Measurements from ENCODE around the gene SEC61A1. TPM values are rescaled to one million over a fixed set of nuclear protein-coding genes. Genes with fewer than 3 reads are reported as not detected.

Gene SEC61A1
- total and polyA plus RNA-seq, 9 donors: 52.3 to 217 (median 121) TPM

DNA sequence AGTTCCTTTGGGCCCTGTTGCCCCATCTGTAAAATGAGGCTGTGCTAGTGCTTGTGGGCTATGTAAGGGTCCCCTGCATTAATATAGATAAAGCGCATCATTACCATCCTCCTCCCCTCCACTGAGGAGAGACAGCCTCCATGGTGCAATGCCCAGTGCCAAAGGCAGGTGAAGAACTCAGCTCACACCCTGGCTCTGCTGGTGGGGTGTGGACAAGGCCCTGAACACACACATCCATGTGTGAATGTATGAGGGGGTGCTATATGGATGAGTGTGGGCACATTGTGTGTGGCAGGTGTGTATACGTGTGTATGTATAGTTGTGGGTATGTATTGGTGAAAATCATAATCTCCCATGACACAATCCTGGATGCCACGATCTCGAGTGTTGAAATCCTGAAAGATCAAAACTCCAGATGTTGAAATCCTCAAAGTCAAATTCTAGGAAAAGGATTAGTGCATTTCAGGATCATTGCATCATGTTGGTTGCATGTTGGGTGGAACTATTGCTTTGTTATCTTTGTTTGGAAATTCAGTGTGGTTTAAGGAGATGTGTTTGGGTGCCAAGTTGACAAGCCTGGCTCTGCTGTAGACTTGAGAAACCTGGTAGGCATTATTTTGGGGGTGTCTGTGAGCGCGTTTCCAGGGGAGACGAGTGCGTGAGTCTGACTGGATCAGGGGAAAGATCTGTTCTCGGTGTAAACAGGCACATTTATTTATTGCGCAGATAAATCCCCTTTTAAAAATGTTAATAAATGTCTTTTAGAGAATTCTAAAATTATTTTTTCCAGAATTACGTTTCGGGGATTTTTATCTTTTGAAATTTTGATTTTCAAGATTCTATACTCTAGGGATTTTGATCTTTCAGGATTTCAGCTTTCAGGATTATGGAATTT lies 42.0 kb upstream of the SEC61A1 start:
- Histone ChIP-seq H3K4me1 (ENCODE audit: insufficient read depth) (no peaks in the 10 kb centered on the region), H3K27me3 (no peaks in the 10 kb centered on the region), H3K27ac (no peak overlapping the region), H3K36me3 (no peaks in the 10 kb centered on the region), H3K4me3 (no peak overlapping the region), H3K9me3 (no peaks in the 10 kb centered on the region)
- WGBS, 3 donors: 87 to 89% (median 88%) methylated on average over 12 of the region's 12 CpGs
- DNase-seq: no peak
- intact Hi-C loops (cut with DNase I): no loop called here
- no peak for TF ChIP-seq EP300 (IDR thresholded peaks at IDR 0.05)
- TF ChIP-seq POLR2A (IDR thresholded peaks at IDR 0.05): no peak
- TF ChIP-seq, protein P1, sequence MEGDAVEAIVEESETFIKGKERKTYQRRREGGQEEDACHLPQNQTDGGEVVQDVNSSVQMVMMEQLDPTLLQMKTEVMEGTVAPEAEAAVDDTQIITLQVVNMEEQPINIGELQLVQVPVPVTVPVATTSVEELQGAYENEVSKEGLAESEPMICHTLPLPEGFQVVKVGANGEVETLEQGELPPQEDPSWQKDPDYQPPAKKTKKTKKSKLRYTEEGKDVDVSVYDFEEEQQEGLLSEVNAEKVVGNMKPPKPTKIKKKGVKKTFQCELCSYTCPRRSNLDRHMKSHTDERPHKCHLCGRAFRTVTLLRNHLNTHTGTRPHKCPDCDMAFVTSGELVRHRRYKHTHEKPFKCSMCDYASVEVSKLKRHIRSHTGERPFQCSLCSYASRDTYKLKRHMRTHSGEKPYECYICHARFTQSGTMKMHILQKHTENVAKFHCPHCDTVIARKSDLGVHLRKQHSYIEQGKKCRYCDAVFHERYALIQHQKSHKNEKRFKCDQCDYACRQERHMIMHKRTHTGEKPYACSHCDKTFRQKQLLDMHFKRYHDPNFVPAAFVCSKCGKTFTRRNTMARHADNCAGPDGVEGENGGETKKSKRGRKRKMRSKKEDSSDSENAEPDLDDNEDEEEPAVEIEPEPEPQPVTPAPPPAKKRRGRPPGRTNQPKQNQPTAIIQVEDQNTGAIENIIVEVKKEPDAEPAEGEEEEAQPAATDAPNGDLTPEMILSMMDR (IDR thresholded peaks at IDR 0.05): no peak

DNA sequence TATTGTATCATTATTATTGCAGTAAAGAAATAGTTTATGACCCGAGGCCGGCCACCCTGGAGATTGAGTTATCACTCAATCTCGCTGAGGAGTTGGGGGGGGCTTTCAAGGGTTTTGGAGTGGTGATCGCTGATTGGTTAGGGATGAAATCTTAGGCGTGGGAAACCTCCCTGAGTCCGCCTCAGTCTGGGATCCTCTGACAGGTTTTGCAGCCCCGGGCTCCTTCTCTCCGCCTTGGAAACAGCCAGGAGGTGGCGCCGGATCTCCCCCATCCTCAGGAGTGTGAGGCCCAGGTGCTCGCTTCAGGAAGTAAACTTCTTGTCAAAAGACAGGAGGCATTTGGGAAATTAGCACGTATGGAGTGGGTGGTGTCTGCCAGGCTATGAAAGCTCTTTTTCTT lies 41.1 kb upstream of the SEC61A1 start:
- no peak for DNase-seq
- H3K36me3 ChIP-seq: no peaks in the 10 kb centered on the region
- H3K9me3 ChIP-seq: no peaks in the 10 kb centered on the region
- no peaks in the 10 kb centered on the region for H3K27me3 ChIP-seq
- H3K4me1 ChIP-seq (ENCODE audit: insufficient read depth): no peaks in the 10 kb centered on the region
- intact Hi-C loops (cut with DNase I): no loop called here
- TF ChIP-seq, protein P1 (IDR thresholded peaks at IDR 0.05): no peak
- TF ChIP-seq POLR2A (IDR thresholded peaks at IDR 0.05): no peak
- TF ChIP-seq EP300 (IDR thresholded peaks at IDR 0.05): no peak
- H3K27ac ChIP-seq: no peak overlapping the region
- no peak overlapping the region for H3K4me3 ChIP-seq
- 9 to 12% (median 10%) methylated on average over 12 of the region's 12 CpGs for WGBS, 3 donors

DNA sequence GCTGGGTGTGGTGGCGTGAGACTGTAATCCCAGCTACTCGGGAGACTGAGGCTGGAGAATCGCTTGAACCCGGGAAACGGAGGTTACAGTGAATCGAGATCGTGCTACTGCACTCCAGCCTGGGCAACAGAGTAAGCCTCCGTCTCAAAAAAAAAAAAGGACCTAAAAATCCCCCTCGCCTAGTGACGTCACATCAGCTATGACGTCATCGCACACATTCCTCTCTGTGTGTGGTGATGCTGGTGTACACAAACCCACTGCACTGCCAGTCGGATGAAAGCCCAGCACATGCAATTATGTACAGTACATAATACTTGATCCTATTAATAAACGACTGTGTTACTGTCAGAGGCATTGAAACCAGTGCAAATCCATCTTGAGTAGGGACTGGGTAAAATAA lies 40.2 kb upstream of the SEC61A1 start:
- H3K4me1 ChIP-seq (ENCODE audit: insufficient read depth): no peaks in the 10 kb centered on the region
- H3K9me3 ChIP-seq: no peaks in the 10 kb centered on the region
- no peak for DNase-seq
- TF ChIP-seq POLR2A (IDR thresholded peaks at IDR 0.05) (no peak), EP300 (IDR thresholded peaks at IDR 0.05) (no peak)
- TF ChIP-seq, protein P1 (IDR thresholded peaks at IDR 0.05): no peak
- WGBS, 3 donors: 92 to 96% (median 92%) methylated on average over 14 of the region's 14 CpGs
- no peak overlapping the region for H3K4me3 ChIP-seq
- intact Hi-C loops (cut with DNase I): no loop called here
- H3K27ac ChIP-seq: no peak overlapping the region
- H3K36me3 ChIP-seq: no peaks in the 10 kb centered on the region
- H3K27me3 ChIP-seq: no peaks in the 10 kb centered on the region

DNA sequence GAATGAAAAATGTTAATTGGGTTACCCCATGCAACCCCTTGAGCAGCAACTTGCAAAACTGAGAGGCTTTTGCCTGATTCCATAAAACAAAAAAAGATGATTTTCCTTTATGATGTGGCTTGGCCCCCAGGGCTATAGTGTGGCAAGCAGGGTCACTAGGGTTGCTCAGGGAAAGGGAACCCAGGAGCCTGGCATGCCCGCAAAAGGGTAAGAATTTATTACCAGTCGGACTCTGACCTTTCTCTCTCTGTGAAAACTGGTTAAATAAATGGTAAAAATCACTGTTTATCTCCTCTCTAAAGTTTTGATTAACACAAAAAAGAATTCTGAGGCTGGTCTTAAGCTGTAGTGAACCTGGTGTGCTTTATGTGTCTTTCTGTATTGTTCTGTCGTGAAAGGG lies 37.7 kb upstream of the SEC61A1 start:
- Histone ChIP-seq H3K27ac (no peak overlapping the region), H3K4me3 (no peak overlapping the region), H3K36me3 (no peaks in the 10 kb centered on the region), H3K9me3 (no peaks in the 10 kb centered on the region), H3K27me3 (no peaks in the 10 kb centered on the region), H3K4me1 (ENCODE audit: insufficient read depth) (no peaks in the 10 kb centered on the region)
- WGBS, 3 donors: 95 to 96% (median 95%) methylated on average over 3 of the region's 3 CpGs
- no peak for DNase-seq
- intact Hi-C loops (cut with DNase I): no loop called here
- TF ChIP-seq POLR2A (IDR thresholded peaks at IDR 0.05): no peak
- no peak for TF ChIP-seq EP300 (IDR thresholded peaks at IDR 0.05)
- TF ChIP-seq, protein P1 (IDR thresholded peaks at IDR 0.05): no peak

Measured in ovary (tissue), 9 donors.